Measurements from ENCODE around the gene M6PR.
"Not testable (repeated sequence)": the region's sequence is repeated elsewhere in the genome, so short reads cannot be mapped to it uniquely, and the experiment has no call there.

The M6PR gene

DNA sequence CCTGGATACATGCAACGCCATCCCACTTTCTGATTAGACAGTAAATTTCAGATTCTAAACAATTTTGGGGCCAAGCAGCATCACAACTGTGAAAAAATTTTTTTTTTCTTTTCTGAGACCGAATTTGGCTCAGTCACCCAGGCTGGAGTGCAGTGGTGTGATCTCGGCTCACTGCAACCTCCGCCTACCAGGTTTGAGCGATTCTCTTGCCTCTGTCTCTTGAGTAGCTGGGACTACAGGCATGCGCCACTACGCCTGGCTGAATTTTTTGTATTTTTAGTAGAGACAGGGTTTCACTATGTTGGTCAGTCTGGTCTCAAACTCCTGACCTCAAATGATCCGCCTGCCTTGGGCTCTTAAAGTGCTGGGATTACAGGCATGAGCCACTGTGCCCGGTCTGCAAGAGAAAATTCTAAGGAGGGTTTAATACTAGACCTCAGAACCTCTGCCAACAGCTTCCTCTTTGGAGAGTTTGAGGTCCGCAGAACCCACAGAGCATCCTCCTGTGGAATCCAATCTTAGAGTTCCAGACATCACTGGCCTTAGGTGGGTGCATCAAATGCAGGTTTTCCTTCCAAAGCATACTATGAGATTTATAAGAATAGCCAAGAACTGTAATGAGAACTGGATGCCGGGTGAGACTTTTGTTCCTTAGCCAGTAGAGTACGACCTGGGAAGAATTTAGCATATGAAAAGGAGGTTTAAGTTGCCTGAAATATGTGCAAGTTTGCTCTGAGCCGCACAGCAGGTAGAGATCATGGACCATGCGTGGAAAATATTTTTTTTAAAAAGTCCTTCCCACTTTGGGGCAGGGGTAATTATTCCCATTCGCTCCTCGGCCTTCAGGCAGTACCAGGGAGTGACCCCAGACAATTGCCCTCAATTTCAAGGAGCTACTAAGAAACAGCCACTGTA, 42.9 kb downstream of the M6PR start:
- DNase-seq (ENCODE audit: extremely low spot score) = no peak
- ChIA-PET CTCF (interaction anchor here (1.4 to 2.8 kb wide), 3 partner anchors 12 to 16 kb away, joined by 3 to 23 read pairs (median 5); no protein-coding TSS in a partner anchor), POLR2A (no interaction called here)
- TF ChIP-seq CTCF (IDR thresholded peaks at IDR 0.05; ENCODE audit: control extremely low read depth, extremely low read depth, low read depth, missing control alignments) = no peak

DNA sequence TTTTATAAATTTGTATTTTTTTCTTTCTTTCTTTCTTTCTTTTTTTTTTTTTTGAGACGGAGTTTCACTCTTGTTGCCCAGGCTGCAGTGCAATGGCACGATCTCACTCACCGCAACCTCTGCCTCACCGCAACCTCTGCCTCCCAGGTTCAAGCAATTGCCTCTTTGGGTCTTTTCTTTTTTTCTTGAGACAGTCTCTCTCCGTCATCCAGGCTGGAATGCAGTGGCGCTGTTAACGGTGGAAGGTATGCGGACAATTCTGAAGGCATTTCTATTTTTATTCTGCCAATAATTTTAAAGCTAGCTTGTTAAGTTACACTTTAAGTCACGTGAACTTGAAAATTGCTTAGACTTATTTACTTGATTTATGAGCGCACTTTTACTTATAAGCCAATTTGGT, 43.9 kb downstream of the M6PR start:
- ChIA-PET POLR2A (no interaction called here), CTCF (interaction anchor here (2.8 kb wide), 1 partner anchor 15 kb away, joined by 23 read pairs; no protein-coding TSS in a partner anchor)
- DNase-seq (ENCODE audit: extremely low spot score) = no peak
- TF ChIP-seq CTCF (IDR thresholded peaks at IDR 0.05; ENCODE audit: control extremely low read depth, extremely low read depth, low read depth, missing control alignments) = no peak

DNA sequence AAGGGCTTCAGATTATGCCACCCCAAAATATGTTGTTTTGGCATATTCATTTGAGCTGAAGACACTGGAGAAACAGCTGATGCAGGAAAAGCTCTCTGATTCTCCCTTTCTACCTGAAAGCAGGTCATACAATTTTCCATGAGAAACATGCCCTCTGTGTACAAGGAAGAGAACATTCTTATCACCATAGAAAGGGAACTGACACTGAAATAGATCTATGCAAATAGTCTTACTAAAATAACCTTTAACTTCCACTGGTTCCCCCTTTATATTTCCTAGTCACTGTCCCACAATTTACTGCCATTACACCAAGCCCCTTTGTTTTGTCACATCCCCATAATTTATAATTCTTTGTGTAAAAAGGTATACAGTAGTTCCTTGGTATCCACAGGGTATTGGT, 44.8 kb downstream of the M6PR start:
- DNase-seq (ENCODE audit: extremely low spot score) = no peak
- POLR2A ChIA-PET = no interaction called here
- no peak for TF ChIP-seq CTCF (IDR thresholded peaks at IDR 0.05; ENCODE audit: control extremely low read depth, extremely low read depth, low read depth, missing control alignments)
- CTCF ChIA-PET = interaction anchor here (2.8 kb wide), 1 partner anchor 14 kb away, joined by 23 read pairs; no protein-coding TSS in a partner anchor

DNA sequence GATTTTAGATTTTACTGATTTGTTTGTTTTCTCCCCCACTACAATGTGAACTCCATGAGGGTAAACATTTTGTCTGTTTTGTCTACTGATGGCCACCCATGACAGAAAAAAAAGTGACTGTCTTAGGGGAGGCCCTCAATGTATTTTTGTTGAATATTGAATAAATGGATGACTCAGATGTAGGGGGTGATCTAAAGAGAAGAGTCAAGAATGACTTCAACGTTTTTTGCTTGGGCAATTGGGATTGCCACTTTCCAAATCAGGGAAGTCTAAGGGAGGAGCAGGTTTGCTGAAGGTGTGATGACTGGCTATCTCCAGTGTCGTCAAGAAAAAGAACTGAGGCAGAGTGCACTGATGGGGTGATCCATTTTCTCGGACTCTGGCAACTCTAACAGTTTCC, 45.8 kb downstream of the M6PR start:
- POLR2A ChIA-PET = no interaction called here
- TF ChIP-seq CTCF (IDR thresholded peaks at IDR 0.05; ENCODE audit: control extremely low read depth, extremely low read depth, low read depth, missing control alignments) = no peak
- no peak for DNase-seq (ENCODE audit: extremely low spot score)
- CTCF ChIA-PET = interaction anchor here (2.8 kb wide), 1 partner anchor 13 kb away, joined by 23 read pairs; no protein-coding TSS in a partner anchor

DNA sequence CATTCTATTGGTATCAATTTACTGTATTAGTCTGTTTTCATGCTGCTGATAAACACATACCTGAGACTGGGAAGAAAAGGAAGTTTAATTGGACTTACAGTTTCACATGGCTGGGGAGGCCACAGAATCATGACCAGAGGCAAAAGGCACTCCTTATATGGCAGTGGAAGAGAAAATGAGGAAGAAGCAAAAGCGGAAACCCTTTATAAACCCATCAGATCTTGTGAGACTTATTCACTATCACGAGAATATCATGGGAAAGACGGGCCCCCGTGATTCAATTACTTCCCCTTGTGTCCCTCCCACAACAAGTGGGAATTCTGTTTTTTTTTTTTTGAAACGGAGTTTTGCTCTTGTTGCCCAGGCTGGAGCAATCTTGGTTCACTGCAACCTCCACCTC, 46.7 kb downstream of the M6PR start:
- DNase-seq (ENCODE audit: extremely low spot score); POLR2A ChIA-PET; CTCF ChIA-PET: not testable (repeated sequence)

DNA sequence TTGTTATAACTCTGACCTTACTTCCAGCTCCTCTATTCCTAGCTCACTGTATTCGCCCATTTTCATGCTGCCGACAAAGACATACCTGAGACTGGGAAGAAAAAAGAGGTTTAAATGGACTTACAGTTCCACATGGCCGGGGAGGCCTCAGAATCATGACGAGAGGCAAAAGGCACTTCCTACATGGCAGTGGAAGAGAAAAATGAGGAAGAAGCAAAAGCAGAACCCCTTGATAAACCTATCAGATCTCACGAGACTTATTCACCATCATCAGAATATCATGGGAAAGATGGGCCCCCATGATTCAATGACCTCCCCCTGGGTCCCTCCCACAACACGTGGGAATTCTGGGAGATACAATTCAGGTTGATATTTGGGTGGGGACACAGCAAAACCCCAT, 49.6 kb downstream of the M6PR start:
- ChIA-PET POLR2A (no interaction called here), CTCF (interaction anchor here (0.9 to 1.0 kb wide), 2 partner anchors 10 to 31 kb away, joined by 3 to 7 read pairs; no protein-coding TSS in a partner anchor)
- no peak for TF ChIP-seq CTCF (IDR thresholded peaks at IDR 0.05; ENCODE audit: control extremely low read depth, extremely low read depth, low read depth, missing control alignments)
- DNase-seq (ENCODE audit: extremely low spot score) = no peak

- TF ChIP-seq CTCF (IDR thresholded peaks at IDR 0.05; ENCODE audit: control extremely low read depth, extremely low read depth, low read depth, missing control alignments) = no peak
- ChIA-PET CTCF (interaction anchor here (1.1 to 1.6 kb wide), 2 partner anchors 15 to 142 kb away, joined by 3 read pairs; no protein-coding TSS in a partner anchor), POLR2A (no interaction called here)
- no peak for DNase-seq (ENCODE audit: extremely low spot score)
Observed at GRCh38 chr12:8897081-8897480, 52.4 kb downstream of the M6PR start.
